ENCODE data around the gene TMEM69.
"Not testable (repeated sequence)": the region's sequence is repeated elsewhere in the genome, so short reads cannot be mapped to it uniquely, and the experiment has no call there.

TMEM69 gene

DNA sequence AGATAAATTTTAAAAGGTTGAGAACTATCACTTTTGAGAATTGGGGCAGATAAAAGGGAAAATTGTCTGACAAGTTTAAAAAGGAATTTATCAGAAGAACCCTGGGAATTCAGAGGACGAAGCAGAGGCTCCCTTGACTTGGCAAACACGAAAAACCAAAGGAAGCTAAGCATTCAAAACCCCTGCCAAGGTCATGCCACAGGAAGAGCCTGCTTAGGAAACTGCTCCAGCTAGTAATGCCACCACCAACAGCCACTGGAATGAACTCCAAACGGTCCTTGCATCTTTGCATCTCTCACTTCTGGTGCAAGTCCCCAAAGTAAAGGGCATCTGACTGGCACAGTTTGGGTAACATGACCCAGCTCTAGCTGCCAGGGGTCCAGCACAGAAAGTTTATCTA is 8.9 kb upstream of the TMEM69 start:
- no peak for DNase-seq

DNA sequence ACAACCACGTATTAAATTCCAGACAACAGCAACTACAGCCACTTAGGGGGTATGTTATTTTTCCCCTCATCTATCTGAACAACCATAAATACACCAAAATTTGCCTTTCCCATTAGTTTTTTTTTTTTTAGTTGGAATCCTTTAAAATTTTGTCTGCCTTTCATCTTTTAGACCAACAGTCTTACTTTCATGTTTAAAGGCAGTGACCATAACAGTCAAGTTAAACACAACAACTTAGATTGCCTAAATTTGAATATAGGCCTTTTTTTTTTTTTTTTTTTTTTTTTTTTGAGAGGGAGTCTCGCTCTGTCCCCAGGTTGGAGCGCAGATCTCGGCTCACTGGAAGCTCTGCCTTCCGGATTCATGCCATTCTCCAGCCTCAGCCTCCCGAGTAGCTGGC is 5.0 kb upstream of the TMEM69 start:
- no peak for DNase-seq

DNA sequence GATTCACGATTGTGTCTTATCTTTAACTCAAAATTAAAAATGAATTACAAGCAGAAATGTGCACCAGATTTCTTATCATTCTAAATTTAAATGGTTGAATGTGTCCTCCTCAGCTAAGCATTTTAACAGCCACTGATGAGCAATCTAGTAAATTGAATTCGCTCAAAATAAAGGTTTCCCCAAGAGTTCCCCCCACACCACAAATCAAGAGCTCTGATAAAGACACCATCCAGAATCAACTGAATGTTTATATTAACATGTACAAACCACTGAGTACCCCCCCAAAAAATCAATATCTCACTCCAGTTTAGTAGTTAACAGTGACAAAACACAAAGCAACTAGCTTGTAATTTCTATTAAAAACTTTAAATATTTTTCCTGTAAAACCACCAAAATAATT is 3.6 kb upstream of the TMEM69 start:
- no peak for DNase-seq

DNA sequence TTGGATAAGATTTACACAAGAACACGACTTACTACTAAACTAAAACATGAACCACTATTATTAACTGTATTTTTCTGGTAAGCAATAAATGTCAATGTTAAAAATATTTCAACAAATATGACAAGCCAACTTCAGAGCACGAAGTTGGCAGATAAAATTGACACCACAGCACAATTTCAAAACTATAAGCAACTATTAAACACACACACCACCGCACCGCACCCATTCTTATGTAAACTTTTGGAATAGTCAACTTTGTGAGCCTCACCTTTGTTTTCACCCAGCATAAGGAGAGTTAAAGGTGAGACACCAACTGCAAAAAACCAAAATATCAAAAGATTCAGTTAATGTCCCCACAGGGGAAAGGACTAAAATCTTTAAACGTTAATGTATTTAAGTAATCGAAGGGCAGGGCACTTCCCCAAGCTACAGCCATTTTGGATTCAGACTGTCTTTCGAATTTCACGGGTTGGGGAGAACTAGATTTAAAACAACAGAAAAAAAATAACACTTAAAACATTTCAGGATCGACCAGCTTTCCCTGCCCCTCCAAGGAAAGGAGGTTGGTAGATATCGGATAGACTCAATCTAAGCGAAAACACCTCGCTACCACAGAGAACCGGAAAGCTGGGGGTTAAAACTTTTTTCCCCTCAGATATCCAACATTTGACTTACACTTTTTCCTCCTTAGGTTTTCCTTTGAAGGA is 2.5 kb upstream of the TMEM69 start:
- no peak for DNase-seq

DNA sequence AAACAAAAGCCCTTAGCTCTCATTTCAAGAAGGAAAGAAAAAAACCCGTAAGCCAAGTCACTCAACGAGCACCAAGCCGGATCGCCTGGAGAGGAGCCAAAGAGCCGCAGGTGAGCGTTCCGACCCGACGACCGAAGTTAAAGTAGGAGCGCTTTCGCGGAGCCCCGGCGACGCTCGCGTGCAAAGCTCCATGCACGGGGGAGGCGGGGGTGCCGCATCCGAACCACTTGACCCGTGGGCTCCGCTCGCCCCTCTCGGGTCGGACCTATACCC is 2.0 kb upstream of the TMEM69 start:
- peak; percentile 81 for DNase-seq

DNA sequence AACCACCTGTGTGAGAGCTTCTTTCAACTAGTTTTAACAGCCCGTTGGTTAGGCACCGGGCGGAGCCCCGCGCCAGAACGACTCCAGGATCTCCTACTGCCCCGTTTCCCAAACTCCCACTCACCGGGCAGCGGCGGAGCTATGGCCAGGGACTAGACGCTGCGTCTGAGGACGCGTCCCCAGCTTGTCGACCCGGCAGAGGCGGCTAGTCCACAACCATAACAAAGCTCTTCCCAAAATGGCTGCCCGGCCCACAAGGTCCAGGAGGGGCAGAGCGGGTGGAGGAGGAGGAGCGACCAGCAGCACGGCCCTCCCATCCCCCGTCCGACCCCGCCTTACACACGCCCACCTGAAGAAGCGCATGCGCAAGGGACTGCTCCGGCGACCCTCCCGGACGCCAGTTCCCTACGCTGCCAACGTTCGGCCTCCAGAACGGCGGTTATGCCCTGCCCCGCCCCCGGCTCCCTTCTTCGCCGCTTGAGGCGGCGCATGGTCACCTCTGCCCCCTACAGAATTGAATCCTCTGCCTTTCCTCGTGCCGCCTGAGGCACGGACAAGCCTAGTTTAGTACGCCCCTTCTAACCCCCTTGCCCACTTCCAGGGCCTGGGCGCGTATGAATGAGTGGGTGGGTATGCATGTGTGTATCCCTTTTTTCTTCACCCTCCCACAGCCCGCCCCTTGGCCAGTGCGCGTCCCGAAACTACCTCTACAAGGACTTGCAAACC is 1.5 kb upstream of the TMEM69 start, which contains the start of gene GPBP1L1:
Gene GPBP1L1, minus strand, starts transcription at position 246 of the 726 bp plus-strand sequence. CDS start 27,446 bp downstream, outside the sequence.
- peak; percentile 99 for DNase-seq

DNA sequence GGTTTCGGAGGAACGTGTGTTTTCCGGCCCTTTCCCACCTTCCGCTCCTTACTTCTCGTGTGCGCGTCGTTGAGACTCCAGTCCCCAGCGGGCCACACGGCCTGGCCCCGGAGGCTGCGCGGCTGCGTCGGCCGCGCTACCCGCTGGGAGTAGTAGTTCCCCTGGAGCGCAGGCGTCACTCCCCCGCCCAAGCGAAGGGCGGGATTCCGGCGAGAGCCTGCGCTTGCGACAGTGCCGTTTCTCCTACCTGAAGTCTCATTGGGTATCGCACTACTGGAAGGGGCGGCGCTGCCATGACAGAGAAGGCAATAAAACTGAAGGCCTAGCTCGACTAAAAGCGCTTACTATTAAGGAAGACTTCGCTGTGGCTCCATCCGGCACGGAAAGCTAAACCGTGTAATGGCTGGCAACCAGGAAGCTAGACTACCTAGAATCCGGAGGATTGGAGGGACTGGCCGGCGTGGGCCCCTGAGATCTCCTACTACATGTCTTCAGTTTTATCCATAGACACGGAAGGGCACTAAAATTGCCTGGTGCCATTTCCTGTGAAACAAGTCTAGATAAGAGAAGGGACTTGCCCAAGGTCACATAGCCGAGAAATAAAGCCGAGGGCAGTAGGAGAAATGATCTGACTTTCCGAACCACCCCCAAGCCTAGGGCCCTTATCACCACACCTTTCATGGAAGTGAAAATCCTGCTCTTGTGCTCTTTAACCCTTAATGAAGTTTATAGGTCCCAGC is 797 bp upstream of the TMEM69 start:
- peak; percentile 100 for DNase-seq

DNA sequence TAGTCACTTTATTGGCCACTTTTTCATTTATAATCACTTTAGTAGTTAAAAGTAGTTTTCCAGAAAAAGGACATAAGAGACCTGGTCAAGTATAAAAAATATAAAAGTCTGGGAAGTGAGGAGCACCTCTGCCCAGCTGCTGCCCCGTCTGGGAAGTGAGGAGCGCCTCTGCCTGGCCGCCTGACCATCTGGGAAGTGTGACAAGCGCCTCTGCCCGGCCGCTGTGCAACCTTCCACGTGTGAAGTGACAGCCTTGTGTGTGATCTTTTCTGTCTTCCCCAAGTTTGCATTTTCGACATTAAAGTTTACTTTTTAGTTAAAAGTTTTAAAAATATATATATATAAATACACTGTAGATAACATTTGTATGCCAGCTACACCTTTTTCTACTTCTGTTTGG is 5.8 kb downstream of the TMEM69 start:
- not testable (repeated sequence) for DNase-seq

DNA sequence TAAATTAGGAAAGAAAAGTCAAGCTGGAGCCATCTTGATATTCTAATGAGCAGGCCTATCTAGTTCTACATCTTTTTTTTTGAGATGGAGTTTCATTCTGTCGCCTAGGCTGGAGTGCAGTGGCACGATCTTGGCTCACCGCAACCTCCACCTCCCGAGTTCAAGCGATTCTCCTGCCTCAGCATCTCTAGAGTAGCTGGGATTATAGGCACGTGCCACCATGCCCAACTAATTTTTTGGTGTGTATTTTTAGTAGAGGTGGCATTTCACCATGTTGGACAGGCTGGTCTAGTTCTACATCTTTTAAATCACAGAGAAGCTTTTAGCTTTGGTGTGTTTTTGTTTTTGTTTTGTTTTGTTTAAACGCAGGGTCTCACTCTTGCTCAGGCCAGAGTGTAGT is 6.8 kb downstream of the TMEM69 start:
- no peak for DNase-seq

DNA sequence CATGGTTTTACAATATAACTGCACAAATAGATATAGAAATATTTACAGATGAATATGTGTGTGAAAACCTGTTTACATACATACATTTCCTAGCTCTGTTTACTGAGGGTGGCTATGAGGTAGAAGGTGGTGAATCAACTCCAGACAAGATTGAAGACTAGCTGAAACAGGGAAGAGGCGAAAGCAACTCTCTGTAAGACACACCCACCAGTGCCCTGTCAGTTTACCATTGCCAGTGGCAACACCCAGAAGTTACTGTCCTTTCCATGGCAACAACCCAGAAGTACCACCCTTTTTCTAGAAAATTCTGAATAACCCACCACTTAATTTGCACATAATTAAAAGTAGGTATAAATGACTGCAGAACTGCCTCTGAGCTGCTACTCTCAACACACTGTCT is 16.7 kb downstream of the TMEM69 start:
- no peak for DNase-seq

DNA sequence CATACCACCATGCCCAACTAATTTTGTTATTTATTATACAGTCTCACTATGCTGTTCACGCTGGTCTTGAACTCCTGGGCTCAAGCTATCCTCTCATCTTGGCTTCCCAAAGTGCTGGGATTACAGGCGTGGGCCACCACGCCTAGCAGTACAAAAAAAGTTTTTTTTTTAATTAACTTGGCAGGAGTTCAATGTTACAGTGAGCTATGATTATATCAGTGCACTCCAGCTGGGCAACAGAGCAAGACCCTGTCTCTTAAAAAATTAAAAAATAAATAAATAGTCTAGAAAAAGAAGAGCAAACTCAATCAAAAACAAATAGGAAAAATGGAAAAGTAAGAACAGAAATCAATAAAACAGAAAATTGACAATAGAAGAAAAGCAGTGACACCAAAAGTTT is 25.7 kb downstream of the TMEM69 start:
- no peak for DNase-seq

DNA sequence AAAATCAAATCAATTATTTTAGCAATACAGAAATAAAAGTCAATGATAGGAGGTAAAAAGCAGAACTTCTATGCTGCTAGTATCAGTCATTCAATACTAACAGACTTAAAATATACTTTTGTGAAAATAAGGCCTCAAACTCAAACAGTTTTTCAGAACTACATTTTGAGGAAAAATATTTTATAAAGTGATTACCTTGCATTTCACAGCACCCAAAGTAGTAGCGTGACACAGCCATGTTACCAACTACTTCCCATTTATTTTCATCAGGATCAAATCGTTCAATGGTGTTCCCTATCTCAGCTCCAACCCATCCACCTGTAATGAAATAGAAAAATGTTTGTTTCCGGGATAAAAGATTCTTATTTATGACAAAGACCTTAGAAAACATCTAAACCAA is 28.7 kb downstream of the TMEM69 start:
- no peak for DNase-seq

DNA sequence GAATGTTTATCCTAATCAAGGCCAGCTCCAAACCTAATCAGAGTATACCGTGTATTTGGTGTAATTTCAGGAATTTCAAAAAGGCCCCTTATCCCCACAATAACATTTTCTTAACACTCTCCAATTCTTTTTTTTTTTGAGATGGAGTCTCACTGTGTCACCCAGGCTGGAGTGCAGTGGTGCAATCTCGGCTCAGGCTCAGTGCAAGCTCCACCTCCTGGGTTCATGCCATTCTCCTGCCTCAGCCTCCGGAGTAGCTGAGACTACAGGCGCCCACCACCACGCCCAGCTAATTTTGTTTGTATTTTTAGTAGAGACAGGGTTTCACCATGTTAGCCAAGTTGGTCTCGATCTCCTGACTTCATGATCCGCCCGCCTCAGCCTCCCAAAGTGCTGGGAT is 29.4 kb downstream of the TMEM69 start:
- not testable (repeated sequence) for DNase-seq

DNA sequence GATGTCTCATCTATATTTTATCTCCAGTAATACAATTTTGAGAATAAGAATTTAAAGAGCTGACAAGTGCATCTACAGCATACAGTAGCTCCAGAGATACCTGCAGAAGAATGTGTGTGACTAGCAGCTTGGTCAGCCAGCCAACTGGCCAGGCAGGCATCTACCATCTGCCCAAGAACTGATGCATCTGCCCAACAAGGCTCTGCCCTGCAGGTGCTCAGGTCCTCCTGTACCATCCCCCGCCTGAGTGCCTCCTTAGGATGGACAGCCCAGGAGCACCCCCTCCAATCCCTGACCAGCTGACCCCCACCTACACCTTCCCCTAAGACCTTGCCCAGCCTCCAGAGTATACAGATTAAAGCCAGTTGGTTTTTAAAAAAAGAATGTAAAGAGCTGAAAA is 30.3 kb downstream of the TMEM69 start:
- no peak for DNase-seq

DNA sequence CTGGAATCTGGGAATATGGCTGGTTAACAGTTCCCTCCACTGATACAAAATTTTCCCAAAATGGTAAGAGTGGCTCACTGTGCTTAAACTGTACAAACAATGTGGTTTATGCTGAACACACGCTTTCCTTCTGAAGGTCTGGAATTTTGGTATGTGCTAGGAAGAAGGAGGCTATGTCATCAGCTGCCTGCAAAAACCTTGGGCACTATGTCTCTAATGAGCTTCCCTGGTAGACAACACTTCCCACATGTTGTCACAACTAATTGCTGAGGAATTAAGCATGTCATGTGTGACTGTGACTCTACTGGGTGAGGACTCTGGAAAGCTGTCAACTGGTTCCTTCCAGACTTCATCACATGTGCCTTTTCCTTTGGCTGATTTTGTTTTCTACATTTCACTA is 33.2 kb downstream of the TMEM69 start:
- DNase-seq, result no peak

DNA sequence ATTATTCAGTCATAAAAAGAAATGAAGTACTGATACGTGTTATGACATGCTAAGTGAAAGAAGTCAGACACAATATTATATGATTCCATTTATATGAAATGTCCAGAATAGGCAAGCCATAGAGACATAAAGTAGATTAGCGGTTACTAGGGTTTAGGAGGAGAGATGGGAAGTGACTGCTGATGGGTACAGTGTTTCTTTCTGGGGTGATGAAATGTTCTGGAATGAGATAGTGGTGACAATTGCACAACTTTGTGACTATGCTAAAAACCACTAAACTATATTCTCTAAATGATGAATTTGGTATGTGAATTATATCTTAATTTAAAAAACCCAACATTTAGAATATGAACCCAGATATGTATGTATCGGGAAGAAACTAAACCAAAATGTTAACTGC is 34.8 kb downstream of the TMEM69 start:
- DNase-seq, result no peak

DNA sequence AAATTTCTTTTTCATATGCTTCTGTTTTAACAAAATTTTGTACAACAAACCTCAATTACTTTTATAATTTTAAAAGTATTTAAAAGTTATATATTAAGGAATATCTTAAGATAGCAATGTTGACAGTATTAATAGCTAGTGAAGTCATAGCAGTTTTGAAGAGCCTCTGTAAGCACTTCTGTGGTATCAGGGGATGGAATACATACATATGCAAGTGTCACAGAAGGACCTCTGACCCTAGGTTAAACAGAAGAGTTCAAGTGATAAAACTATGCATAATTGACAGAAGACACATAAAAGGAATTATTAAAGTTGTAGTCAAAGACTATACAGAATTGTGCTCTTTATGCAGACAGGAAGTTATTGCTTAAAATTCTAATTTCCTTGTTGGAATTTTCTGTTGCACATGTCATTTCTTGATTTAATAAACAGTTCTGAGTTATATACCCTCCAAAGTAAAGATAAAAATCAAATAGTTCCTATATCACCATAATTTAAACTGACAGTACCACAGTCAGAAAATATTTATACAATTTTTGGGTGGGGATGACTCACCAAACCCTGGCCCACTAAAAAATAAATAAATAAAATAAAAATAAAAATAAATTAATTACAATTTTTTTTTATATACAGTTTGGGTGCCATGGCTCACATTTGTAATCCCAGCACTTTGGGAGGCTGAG is 35.4 kb downstream of the TMEM69 start:
- no peak for DNase-seq

DNA sequence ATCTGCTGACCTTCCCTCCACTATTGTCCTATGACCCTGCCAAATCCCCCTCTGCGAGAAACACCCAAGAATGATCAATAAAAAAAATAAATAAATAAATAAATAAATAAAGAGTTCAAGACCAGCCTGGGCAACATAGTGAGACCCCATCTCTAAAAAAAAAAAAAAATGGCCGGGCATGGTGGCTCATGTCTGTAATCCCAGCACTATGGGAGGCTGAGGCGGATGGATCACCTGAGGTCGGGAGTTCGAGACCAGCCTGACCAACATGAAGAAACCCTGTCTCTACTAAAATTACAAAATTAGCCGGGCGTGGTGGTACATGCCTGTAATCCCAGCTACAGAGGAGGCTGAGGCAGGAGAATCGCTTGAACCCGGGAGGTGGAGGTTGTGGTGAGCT is 38.0 kb downstream of the TMEM69 start:
- not testable (repeated sequence) for DNase-seq

DNA sequence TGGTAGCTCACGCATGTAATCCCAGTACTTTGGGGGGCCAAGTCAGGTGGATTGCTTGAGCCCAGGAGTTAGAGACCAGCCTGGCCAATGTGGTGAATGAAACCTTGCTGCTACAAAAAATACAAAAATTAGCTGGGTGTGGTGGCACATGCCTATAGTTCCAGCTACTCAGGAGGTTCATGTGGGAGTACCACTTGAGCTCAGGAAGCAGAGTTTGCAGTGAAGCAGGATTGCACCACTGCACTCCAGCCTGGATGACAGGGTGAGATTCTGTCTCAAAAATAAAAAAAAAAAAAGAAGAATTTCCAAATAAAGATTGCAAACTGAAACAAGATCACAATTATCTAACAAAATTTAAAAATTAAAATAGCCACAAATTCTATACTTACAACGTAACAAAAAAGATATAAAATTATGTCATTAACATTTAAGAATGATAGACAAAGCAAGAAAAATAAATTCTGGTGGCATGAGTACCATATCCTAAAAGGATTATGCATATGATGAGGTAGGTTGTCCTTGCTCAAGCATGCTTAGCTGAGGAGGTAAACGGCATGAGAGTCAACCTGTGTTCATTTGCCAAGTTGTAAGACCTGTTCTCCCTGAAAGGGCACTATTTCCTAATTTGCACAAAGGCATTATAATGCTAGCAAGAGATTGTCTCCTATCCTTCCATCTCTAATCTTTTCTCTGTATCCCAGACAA is 42.2 kb downstream of the TMEM69 start:
- peak; percentile 60 for DNase-seq

DNA sequence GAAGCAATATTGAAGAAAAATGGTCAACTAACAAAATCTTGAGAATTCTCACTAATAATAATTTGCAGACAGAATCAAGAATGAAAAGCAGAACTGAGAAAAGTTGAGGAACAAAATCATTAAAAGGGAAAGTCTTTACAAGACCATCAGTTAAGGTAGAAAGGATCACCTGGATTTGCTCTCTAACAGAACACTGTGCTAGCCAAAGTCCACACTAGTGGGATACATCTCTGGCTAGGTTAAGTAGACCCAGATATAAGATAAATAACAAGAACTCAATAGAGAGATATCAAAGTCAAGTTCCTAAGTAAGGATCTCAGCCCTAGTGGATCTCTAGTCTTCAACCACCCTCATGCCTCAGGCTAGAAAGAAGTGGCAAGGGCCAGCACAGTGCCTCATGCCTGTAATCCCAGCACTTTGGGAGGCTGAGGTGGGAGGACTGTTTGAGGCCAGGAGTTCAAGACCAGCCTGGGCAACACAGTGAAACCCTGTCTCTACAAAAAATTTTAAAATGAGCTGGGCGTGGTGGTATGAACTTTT is 42.9 kb downstream of the TMEM69 start:
- DNase-seq, result no peak

DNA sequence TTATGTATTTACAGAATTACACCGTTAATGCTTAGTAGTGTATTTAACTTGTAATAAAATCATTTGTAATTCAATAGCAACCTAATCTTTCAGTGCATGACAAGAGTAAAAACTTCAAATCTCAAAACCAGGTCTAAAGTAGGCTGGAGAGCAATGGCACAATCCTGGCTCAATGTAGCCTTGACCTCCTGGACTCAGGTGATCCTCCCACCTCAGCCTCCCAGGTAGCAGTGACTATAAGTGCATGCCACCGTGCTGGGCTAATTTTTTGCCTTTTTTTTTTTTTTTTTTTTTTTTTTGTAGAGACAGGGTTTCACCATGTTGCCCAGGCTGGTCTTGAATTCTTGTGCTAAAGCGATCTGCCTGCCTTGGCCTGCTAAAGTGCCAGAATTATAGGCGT is 51.2 kb downstream of the TMEM69 start:
- no peak for DNase-seq

DNA sequence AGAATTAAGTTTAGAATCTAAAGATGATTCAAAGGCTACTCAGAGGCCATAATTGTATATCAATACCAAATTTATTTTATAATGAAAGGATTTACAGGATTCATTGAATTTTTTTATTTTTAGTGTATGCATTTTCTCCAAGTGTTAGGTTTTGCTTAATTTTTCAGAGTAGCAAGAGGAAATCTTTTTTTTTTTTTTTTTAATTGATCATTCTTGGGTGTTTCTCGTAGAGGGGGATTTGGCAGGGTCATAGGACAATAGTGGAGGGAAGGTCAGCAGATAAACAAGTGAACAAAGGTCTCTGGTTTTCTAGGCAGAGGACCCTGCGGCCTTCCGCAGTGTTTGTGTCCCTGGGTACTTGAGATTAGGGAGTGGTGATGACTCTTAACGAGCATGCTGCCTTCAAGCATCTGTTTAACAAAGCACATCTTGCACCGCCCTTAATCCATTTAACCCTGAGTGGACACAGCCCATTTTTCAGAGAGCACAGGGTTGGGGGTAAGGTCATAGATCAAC is 51.7 kb downstream of the TMEM69 start:
- DNase-seq, result not testable (repeated sequence)
